T-helper 2 cell treated with Interferon-gamma antibody and Interleukin-4, amounts not matched to agents 100 ng/mL and 5 ng/mL, for 36 hours (primary cell): ENCODE measurements around the gene TACC2. TPM values are rescaled to one million over a fixed set of nuclear protein-coding genes. Genes with fewer than 3 reads are reported as not detected.

ENCODE experiments used
- intact Hi-C: fragments of 100-400 bp; cut with micrococcal nuclease; formaldehyde crosslinking; loops from one replicate; pipeline ENCODE4 v1.15.1; 2023
- total RNA-seq: library from RNA; stranded (reverse); gene quantifications from 2 replicates; pipeline ENCODE4 v1.2.3, GENCODE V29; 2022

Gene TACC2
- total RNA-seq, 1 donor from 2014 or later: not detected

- intact Hi-C loops: no loop called here
Observed at GRCh38 chr10:122142641-122143237, 153.8 kb downstream of the TACC2 start.

GRCh38 chr10:122143238-122143841 lies 154.4 kb downstream of the TACC2 start:
- intact Hi-C loops: no loop called here

- intact Hi-C loops: no loop called here
Observed at GRCh38 chr10:122144199-122144598, 155.2 kb downstream of the TACC2 start.

- intact Hi-C loops: no loop called here
Observed at GRCh38 chr10:122145113-122145512, 156.2 kb downstream of the TACC2 start.

- intact Hi-C loops: no loop called here
Observed at GRCh38 chr10:122147663-122148062, 158.7 kb downstream of the TACC2 start.

- intact Hi-C loops: no loop called here
Observed at GRCh38 chr10:122148876-122149560, 160.1 kb downstream of the TACC2 start.

- intact Hi-C loops: no loop called here
Observed at GRCh38 chr10:122149561-122150505, 160.9 kb downstream of the TACC2 start.

GRCh38 chr10:122151121-122151694 lies 162.2 kb downstream of the TACC2 start:
- intact Hi-C loops: no loop called here

GRCh38 chr10:122152544-122152943 lies 163.6 kb downstream of the TACC2 start:
- intact Hi-C loops: no loop called here

GRCh38 chr10:122154031-122154544 lies 165.1 kb downstream of the TACC2 start:
- intact Hi-C loops: no loop called here

- intact Hi-C loops: no loop called here
Observed at GRCh38 chr10:122154545-122155366, 165.8 kb downstream of the TACC2 start.

GRCh38 chr10:122157451-122157850 lies 168.5 kb downstream of the TACC2 start:
- intact Hi-C loops: no loop called here

- intact Hi-C loops: no loop called here
Observed at GRCh38 chr10:122158362-122158761, 169.4 kb downstream of the TACC2 start.

- intact Hi-C loops: no loop called here
Observed at GRCh38 chr10:122159141-122159970, 170.4 kb downstream of the TACC2 start.

- intact Hi-C loops: no loop called here
Observed at GRCh38 chr10:122161795-122162194, 172.8 kb downstream of the TACC2 start.

- intact Hi-C loops: no loop called here
Observed at GRCh38 chr10:122162671-122163173, 173.8 kb downstream of the TACC2 start.

GRCh38 chr10:122163174-122164022 lies 174.4 kb downstream of the TACC2 start:
- intact Hi-C loops: no loop called here

- intact Hi-C loops: no loop called here
Observed at GRCh38 chr10:122164023-122164601, 175.1 kb downstream of the TACC2 start.
